Right lobe of liver (tissue), 4 donors: ENCODE measurements around the gene CRIM1.

ENCODE experiments used
- CTCF ChIP-seq, 4 donors: fragments of 200-600 bp in 3 of 4; fragments of 450-650 bp in 1 of 4; IDR thresholded peaks; one replicate each; pipeline versions ENCODE4 v1.5.1 to v1.8.0; 2016 to 2022; ENCODE audit warnings: antibody characterized with exemption in 4 of 4, mild to moderate bottlenecking in 2 of 4
- POLR2A ChIP-seq: fragments of 450-650 bp; IDR thresholded peaks from one replicate; pipeline ENCODE4 v1.6.1; 2017; ENCODE audit warnings: antibody characterized with exemption, mild to moderate bottlenecking
- donor health status: DM: no; HTN: no; CAD: no.
- donor health status: DM: no; HTN: no; CAD: no.
- donor health status: DM: no; HTN: yes; CAD: no.

- no peak for TF ChIP-seq POLR2A
- TF ChIP-seq CTCF (IDR thresholded peaks at IDR 0.05), result no peak
Observed at GRCh38 chr2:36369716-36370115, 14.1 kb downstream of the CRIM1 start.
